ENCODE data around the gene RETREG1. TPM values are rescaled to one million over a fixed set of nuclear protein-coding genes. Genes with fewer than 3 reads are reported as not detected.

RETREG1 gene
- total and polyA plus RNA-seq, 2 of the 13 experiments (the other 11 are each of a cell fraction or from before 2014, with no cell fraction given): 0.07 TPM; not detected in 1

DNA sequence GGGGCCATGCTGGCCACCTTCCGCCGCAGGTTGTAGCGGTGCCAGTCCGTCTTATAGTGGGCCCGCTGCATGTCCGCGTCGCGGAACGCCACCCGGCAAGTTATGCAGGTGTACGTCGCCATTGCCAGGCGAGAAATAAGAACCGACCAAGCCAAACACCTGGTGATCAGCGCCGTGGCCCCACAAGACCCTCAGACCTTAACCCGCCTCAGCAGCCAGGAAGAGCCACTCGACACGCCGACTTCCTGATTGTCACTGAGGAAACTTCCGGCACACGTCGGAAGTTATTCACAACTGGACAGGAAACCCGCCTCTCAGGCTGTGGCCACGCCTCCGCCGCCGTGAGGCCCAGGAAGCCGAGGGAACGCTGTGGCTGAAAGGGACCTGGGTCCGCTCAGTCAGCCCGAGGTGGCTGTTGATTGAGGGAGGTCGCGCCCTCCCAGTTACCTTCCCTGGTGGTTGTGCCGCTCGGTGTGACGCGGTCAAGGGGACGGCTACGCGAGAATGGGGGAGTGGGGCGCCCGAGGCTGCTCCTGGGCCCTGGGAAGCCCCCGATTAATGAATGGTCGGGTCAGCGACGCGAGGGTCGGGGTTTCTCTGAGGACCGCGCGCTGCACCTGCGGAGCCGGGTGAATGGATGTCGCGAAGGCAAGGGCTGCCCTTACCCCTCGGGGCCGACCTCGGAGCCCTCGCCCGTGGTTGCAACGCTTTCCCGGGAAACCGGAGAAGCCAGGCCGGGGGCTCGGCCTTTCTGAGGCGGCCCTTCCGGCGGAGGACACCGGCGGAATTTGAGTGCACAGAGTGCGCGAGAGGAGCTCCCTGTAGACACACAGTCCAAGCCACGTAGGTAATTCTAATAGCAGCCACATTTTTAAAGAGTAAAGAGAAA is 151.0 kb downstream of the RETREG1 start, which contains the start of gene ZNF622 (continued):
- TF ChIP-seq ZNF713 (CRISPR knock-in tag; IDR thresholded peaks at IDR 0.05) (no peak), ZBTB20 (CRISPR knock-in tag; IDR thresholded peaks at IDR 0.05; ENCODE audit: borderline replicate concordance, low read depth) (peak; percentile 62; the same call in 1 of the 2 replicates), ZNF556 (CRISPR knock-in tag; IDR thresholded peaks at IDR 0.05; ENCODE audit: borderline replicate concordance) (peak; percentile 76; the same call in 1 of the 2 replicates), IKZF1 (IDR thresholded peaks at IDR 0.05) (no peak), FIP1L1 (IDR thresholded peaks at IDR 0.05; ENCODE audit: borderline replicate concordance, insufficient read depth, low read depth, low read length) (no peak), SMC3 (IDR thresholded peaks at IDR 0.05; ENCODE audit: low read length) (no peak), ZNF850 (CRISPR knock-in tag; conservative IDR thresholded peaks at IDR 0.05) (no peak), ZNF547 (CRISPR knock-in tag; IDR thresholded peaks at IDR 0.05) (no peak; the same call in 1 of the 2 replicates), TARDBP (CRISPR knock-in tag; IDR thresholded peaks at IDR 0.05) (no peak; the same call in 1 of the 2 replicates), ZNF460 (CRISPR knock-in tag; IDR thresholded peaks at IDR 0.05; ENCODE audit: borderline replicate concordance) (no peak; the same call in 1 of the 2 replicates), ZNF720 (CRISPR knock-in tag; IDR thresholded peaks at IDR 0.05) (no peak), SMARCC2 (IDR thresholded peaks at IDR 0.05) (no peak), ZFP36L1 (CRISPR knock-in tag; IDR thresholded peaks at IDR 0.05) (no peak), ZFP41 (CRISPR knock-in tag; IDR thresholded peaks at IDR 0.05; ENCODE audit: borderline replicate concordance) (peak; percentile 88; the same call in 1 of the 2 replicates), SPEN (CRISPR knock-in tag; IDR thresholded peaks at IDR 0.05; ENCODE audit: low read depth) (peak; percentile 89), MTA3 (CRISPR knock-in tag; IDR thresholded peaks at IDR 0.05) (no peak), MAFF (IDR thresholded peaks at IDR 0.05; ENCODE audit: low read depth, low read length) (no peak), SMARCE1 (IDR thresholded peaks at IDR 0.05; ENCODE audit: borderline replicate concordance) (no peak), ZNF550 (CRISPR knock-in tag; IDR thresholded peaks at IDR 0.05; ENCODE audit: borderline replicate concordance) (0 out of 2 replicates have a peak, but pooled peaks have one; percentile 48), PAX8 (CRISPR knock-in tag; IDR thresholded peaks at IDR 0.05; ENCODE audit: borderline replicate concordance) (peak; percentile 83; the same call in 1 of the 2 replicates), HMG20B (CRISPR knock-in tag; conservative IDR thresholded peaks at IDR 0.05) (no peak), ZNF883 (CRISPR knock-in tag; IDR thresholded peaks at IDR 0.05; ENCODE audit: not compliant biosample characterization) (peak; percentile 53), JUND (CRISPR knock-in tag; IDR thresholded peaks at IDR 0.05) (no peak), SNRNP70 (IDR thresholded peaks at IDR 0.05; ENCODE audit: low read depth, low read length) (no peak), RORA (CRISPR knock-in tag; IDR thresholded peaks at IDR 0.05) (no peak), GATAD1 (CRISPR knock-in tag; IDR thresholded peaks at IDR 0.05) (peak; percentile 93)
- TF ChIP-seq, protein P1, sequence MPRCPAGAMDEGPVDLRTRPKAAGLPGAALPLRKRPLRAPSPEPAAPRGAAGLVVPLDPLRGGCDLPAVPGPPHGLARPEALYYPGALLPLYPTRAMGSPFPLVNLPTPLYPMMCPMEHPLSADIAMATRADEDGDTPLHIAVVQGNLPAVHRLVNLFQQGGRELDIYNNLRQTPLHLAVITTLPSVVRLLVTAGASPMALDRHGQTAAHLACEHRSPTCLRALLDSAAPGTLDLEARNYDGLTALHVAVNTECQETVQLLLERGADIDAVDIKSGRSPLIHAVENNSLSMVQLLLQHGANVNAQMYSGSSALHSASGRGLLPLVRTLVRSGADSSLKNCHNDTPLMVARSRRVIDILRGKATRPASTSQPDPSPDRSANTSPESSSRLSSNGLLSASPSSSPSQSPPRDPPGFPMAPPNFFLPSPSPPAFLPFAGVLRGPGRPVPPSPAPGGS (CRISPR knock-in tag; IDR thresholded peaks at IDR 0.05): peak; percentile 57; the same call in 1 of the 2 replicates
- TF ChIP-seq, protein P2, sequence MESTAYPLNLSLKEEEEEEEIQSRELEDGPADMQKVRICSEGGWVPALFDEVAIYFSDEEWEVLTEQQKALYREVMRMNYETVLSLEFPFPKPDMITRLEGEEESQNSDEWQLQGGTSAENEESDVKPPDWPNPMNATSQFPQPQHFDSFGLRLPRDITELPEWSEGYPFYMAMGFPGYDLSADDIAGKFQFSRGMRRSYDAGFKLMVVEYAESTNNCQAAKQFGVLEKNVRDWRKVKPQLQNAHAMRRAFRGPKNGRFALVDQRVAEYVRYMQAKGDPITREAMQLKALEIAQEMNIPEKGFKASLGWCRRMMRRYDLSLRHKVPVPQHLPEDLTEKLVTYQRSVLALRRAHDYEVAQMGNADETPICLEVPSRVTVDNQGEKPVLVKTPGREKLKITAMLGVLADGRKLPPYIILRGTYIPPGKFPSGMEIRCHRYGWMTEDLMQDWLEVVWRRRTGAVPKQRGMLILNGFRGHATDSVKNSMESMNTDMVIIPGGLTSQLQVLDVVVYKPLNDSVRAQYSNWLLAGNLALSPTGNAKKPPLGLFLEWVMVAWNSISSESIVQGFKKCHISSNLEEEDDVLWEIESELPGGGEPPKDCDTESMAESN (CRISPR knock-in tag; conservative IDR thresholded peaks at IDR 0.05): peak; percentile 92
- TF ChIP-seq, protein P3, sequence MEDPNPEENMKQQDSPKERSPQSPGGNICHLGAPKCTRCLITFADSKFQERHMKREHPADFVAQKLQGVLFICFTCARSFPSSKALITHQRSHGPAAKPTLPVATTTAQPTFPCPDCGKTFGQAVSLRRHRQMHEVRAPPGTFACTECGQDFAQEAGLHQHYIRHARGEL (CRISPR knock-in tag; IDR thresholded peaks at IDR 0.05): no peak

Data from HepG2 (cell line).